DMS53 treated with DMSO at 0.1 percent for 48 hours (cell line): ENCODE data around the gene RAB11FIP4.
"Not testable (repeated sequence)": the region's sequence is repeated elsewhere in the genome, so short reads cannot be mapped to it uniquely, and the experiment has no call there.

Experiments
- DNase-seq: peaks from one replicate; lab custom pipeline; 2025; ENCODE audit not compliant: unreplicated experiment; lab: John Stamatoyannopoulos, UW

RAB11FIP4 gene, protein sequence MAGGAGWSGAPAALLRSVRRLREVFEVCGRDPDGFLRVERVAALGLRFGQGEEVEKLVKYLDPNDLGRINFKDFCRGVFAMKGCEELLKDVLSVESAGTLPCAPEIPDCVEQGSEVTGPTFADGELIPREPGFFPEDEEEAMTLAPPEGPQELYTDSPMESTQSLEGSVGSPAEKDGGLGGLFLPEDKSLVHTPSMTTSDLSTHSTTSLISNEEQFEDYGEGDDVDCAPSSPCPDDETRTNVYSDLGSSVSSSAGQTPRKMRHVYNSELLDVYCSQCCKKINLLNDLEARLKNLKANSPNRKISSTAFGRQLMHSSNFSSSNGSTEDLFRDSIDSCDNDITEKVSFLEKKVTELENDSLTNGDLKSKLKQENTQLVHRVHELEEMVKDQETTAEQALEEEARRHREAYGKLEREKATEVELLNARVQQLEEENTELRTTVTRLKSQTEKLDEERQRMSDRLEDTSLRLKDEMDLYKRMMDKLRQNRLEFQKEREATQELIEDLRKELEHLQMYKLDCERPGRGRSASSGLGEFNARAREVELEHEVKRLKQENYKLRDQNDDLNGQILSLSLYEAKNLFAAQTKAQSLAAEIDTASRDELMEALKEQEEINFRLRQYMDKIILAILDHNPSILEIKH

GRCh38 chr17:31391496-31391949, at the start of gene RAB11FIP4:
RAB11FIP4 (plus strand) TSS chr17:31391675; CDS start chr17:31391853, 178 bp downstream.
- no peak for DNase-seq

DNA sequence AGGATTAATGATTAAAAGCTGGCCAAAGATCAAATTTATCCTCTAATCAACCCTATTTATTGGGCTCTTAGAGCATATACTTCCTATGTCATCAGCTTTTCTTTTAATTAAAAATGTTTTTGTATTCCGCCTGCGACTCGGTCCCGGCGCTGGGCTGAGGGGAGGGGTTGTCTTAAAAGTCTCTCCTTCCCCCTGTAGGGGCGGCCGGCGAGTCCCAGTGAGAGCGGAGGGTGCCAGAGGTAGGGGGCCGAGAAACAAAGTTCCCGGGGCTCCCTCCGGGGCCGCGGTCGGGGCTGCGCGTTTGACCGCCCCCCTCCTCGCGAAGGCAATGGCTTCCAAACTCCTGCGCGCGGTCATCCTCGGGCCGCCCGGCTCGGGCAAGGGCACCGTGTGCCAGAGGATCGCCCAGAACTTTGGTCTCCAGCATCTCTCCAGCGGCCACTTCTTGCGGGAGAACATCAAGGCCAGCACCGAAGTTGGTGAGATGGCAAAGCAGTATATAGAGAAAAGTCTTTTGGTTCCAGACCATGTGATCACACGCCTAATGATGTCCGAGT, 46.2 kb upstream of the RAB11FIP4 start:
- DNase-seq = not testable (repeated sequence)

GRCh38 chr17:31349454-31349853, 42.0 kb upstream of the RAB11FIP4 start:
- DNase-seq = no peak

GRCh38 chr17:31355935-31356334, 35.5 kb upstream of the RAB11FIP4 start:
- DNase-seq = no peak

DNA sequence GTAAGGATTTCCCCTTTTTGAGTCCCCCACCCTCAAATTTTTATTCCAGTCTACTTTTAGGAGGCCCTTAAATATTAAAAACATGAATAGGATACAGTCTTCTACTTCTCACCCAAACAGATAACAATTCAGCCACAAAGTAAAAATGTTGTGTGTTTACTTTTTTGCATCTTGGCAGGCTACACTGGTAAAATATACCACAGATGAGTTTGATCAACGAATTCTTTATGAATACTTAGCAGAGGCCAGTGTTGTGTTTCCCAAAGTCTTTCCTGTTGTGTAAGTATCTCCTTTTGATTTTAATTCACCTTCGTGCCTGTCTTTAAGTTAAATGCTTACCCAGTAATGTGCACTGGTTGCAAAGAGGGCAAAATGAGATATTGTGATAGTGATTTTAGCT, 34.4 kb upstream of the RAB11FIP4 start:
- DNase-seq = no peak

DNA sequence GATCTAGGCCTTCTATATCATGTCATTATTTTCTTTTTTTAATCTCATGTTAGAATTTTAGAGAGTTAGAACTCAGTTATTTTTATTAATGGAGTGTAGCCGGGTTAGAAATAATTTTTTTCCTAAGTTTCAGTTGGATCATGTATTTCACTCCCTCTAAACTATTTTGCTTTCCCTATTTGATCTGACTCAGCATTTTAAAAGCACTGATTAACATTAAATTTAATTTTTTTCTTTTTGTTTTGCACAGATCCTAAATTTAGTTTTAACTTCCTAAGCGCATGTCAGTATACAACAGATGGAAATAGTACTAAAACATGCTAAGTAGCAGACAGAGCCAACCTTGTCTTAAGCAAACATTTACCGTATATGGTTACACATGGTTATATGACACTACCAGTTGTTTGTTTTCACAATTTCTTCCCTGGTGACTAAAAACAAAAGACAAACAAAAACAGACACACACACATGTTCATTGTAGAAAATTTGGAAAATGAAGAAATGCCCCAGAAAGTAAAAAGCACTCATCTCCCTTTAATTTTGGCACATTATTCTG, 33.6 kb upstream of the RAB11FIP4 start:
- DNase-seq = peak; percentile 54

DNA sequence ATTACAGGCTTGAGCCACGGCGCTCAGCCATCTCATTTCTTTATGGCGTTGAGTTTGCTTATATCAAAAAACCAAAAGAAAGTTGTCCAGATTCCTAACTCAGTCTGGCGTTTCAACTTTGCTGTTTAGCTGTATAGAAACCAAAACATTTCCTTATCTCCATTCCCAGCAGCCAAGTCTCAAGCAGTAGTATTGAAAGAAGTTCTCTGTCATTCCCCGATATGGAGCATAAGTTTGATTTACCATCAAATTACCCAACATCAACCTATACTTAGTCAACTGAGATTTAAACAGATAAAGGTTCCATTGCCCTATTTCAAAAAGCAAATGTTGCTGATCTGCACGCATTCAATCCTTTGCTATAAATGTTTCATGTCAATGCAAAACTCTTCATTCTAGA, 27.5 kb upstream of the RAB11FIP4 start:
- no peak for DNase-seq

- DNase-seq = no peak
Measured at GRCh38 chr17:31366088-31366487, 25.4 kb upstream of the RAB11FIP4 start.

DNA sequence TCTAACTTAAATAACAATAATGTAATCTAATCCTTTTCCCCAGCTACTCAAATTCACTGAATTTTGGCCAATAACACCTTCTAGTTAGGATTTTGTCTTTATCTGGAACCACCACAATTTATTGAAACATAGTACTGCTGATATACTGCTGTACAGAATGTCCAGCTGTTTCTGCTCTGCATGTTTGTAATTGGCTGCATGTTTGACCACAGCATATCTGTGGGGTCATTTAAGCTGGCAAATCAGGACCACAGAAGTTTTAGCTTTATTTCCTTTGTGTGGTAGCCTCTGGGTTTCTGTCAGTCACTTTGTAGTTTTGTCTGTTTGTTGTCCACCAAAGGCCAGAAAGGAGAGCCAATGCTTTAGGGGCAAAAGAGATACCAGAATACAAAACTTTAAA, 22.2 kb upstream of the RAB11FIP4 start:
- DNase-seq = no peak

GRCh38 chr17:31371511-31372097, 19.9 kb upstream of the RAB11FIP4 start:
- DNase-seq = no peak

GRCh38 chr17:31373150-31374093, 18.1 kb upstream of the RAB11FIP4 start:
- no peak for DNase-seq

DNA sequence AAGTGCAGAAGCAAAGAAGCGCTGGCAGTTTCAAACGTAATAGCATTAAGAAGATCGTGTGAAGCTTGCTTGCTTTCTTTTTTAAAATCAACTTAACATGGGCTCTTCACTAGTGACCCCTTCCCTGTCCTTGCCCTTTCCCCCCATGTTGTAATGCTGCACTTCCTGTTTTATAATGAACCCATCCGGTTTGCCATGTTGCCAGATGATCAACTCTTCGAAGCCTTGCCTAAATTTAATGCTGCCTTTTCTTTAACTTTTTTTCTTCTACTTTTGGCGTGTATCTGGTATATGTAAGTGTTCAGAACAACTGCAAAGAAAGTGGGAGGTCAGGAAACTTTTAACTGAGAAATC, 17.4 kb upstream of the RAB11FIP4 start:
- DNase-seq = no peak

DNA sequence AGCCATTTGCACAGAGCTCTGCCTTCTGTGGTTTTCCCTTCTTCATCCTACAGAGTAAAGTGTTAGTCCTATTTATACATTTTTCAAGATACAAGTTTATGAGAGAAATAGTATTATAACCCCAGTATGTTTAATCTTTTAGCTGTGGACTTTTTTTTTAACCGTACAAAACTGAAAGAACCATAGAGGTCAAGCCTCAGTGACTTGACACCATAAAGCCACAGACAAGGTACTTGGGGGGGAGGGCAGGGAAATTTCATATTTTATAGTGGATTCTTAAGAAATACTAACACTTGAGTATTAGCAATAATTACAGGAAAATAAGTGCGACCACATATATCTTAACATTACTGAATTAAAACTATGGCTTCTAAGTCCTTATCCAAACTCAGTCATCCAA, 17.0 kb upstream of the RAB11FIP4 start:
- no peak for DNase-seq

DNA sequence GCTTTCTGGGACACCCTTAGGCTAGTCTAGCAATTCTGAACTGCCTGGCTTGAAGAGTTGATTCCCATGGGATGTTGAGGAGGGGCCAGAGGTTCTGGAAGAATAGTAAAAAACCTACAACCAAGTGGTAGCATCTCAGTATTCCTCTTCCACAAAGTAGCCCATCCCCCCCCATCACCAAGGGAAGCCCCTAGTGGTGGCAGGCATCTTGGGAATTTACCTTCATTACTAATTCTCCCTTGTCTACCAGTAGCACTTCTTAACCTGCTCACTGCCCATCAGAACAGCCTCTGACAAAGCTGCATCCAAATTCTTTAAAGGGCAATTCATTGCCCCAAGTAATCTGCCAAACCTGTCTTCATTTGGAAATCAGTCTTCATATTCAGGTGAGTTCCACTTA, 12.8 kb upstream of the RAB11FIP4 start:
- DNase-seq = no peak

GRCh38 chr17:31379597-31380205, 11.8 kb upstream of the RAB11FIP4 start:
- no peak for DNase-seq

GRCh38 chr17:31381165-31381668, 10.3 kb upstream of the RAB11FIP4 start:
- DNase-seq = no peak

DNA sequence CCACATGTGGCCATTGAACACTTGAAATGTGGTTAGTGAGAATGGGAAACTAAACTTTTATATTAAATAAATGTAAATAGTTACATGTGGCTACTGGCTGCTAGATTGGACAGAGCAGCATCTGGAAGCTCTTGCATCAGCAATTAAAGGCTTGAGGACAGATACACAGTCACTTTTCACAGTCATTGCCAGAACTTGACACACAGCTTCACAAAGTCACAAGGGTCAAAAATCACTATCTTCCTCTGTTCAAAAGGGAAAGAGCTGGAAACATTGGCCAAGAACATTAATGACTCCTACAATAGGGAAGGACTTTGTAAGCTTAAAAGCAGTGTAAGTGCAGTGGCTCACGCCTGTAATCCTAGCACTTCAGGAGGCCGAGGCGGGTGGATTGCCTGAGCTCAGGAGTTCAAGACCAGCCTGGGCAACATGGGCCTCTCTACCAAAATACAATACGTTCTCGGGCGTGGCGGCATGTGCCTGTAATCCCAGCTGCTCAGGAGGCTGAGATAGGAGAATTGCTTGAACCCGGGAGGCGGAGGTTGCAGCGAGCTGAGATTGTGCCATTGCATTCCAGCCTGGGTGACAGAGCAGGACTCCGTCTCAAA, 8.7 kb upstream of the RAB11FIP4 start:
- not testable (repeated sequence) for DNase-seq

DNA sequence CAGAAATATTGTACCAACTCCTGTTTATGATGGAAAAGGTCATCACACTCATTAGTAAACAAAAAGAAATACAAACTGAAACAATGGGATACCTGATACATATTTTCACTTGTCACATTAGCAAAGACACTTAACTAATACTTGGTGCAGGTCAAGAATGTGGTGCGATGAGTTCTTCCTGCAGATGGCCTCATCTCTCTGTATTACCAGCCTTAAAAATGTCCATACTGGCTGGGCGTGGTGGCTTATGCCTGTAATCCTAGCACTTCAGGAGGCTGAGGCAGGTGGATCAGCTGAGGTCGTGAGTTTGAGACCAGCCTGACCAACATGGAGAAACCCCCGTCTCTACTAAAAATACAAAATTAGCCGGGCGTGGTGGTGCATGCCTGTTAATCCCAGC, 8.0 kb upstream of the RAB11FIP4 start:
- DNase-seq = not testable (repeated sequence)
